Glomerular endothelial cell (primary cell): ENCODE results near the gene PTPRN2. TPM values are rescaled to one million over a fixed set of nuclear protein-coding genes. Genes with fewer than 3 reads are reported as not detected.

Experiments
- DNase-seq: peaks from one replicate; pipeline ENCODE4 v3.0.0-alpha.2; 2011; ENCODE audit warnings: low read depth, low spot score; ENCODE audit errors: extremely low read depth
- total RNA-seq: library from RNA; depleted of rRNA; stranded (reverse); fragments of >200 nt; gene quantifications from 2 replicates; pipeline ENCODE4 v1.2.3, GENCODE V29; 2015

Gene PTPRN2
- total RNA-seq, 1 donor from 2014 or later = 10.0 TPM

GRCh38 chr7:158140538-158141220 lies 446.9 kb downstream of the PTPRN2 start:
- no peak for DNase-seq

GRCh38 chr7:158139499-158139898 lies 448.1 kb downstream of the PTPRN2 start:
- DNase-seq = no peak

- no peak for DNase-seq
Measured at GRCh38 chr7:158138329-158138597, 449.4 kb downstream of the PTPRN2 start.

- DNase-seq = no peak
Measured at GRCh38 chr7:158137516-158138328, 449.9 kb downstream of the PTPRN2 start.

GRCh38 chr7:158135931-158136330 lies 451.7 kb downstream of the PTPRN2 start:
- DNase-seq = no peak

- no peak for DNase-seq
Measured at GRCh38 chr7:158134824-158135223, 452.8 kb downstream of the PTPRN2 start.

GRCh38 chr7:158133515-158134271 lies 453.9 kb downstream of the PTPRN2 start:
- no peak for DNase-seq

- no peak for DNase-seq
Measured at GRCh38 chr7:158133057-158133456, 454.6 kb downstream of the PTPRN2 start.

GRCh38 chr7:158130023-158130409 lies 457.6 kb downstream of the PTPRN2 start:
- no peak for DNase-seq

- DNase-seq = no peak
Measured at GRCh38 chr7:158129037-158130022, 458.3 kb downstream of the PTPRN2 start.

GRCh38 chr7:158128572-158128971 lies 459.1 kb downstream of the PTPRN2 start:
- no peak for DNase-seq

GRCh38 chr7:158127241-158127640 lies 460.4 kb downstream of the PTPRN2 start:
- no peak for DNase-seq

GRCh38 chr7:158126661-158127060 lies 461.0 kb downstream of the PTPRN2 start:
- no peak for DNase-seq

GRCh38 chr7:158125721-158126120 lies 461.9 kb downstream of the PTPRN2 start:
- DNase-seq = no peak

- DNase-seq = no peak
Measured at GRCh38 chr7:158125091-158125490, 462.5 kb downstream of the PTPRN2 start.

- DNase-seq = no peak
Measured at GRCh38 chr7:158124671-158125079, 462.9 kb downstream of the PTPRN2 start.

- no peak for DNase-seq
Measured at GRCh38 chr7:158123753-158124152, 463.9 kb downstream of the PTPRN2 start.

- no peak for DNase-seq
Measured at GRCh38 chr7:158123214-158123613, 464.4 kb downstream of the PTPRN2 start.

- DNase-seq = no peak
Measured at GRCh38 chr7:158121441-158122045, 466.1 kb downstream of the PTPRN2 start.

- DNase-seq = no peak
Measured at GRCh38 chr7:158120716-158121115, 466.9 kb downstream of the PTPRN2 start.
